PC-9 (cell line): ENCODE data around the gene POM121L2.

Experiments used
- CTCF ChIP-seq: fragments of 200-600 bp; sonication (generic); conservative IDR thresholded peaks from 2 replicates; pipeline ENCODE4 v1.6.1; 2017; ENCODE audit warnings: mixed run types, antibody characterized with exemption, mild to moderate bottlenecking, moderate library complexity
- EZH2 ChIP-seq: fragments of 200-600 bp; sonication (generic); IDR thresholded peaks from 2 replicates; pipeline ENCODE4 v1.8.0; 2017; ENCODE audit warnings: antibody characterized with exemption, low read depth

- TF ChIP-seq CTCF (no peak), EZH2 (no peak)
Observed at GRCh38 chr6:27283279-27283678, 28.8 kb downstream of the POM121L2 start.
